HG03064 (cell line): ENCODE measurements around the gene PNMA6F.

Source experiments
- ATAC-seq: cut with Tn5 transposase; IDR thresholded peaks from one replicate; pipeline ENCODE4 v1.9.1; 2021; ENCODE audit warnings: low read depth; ENCODE audit not compliant: unreplicated experiment

PNMA6F gene

DNA sequence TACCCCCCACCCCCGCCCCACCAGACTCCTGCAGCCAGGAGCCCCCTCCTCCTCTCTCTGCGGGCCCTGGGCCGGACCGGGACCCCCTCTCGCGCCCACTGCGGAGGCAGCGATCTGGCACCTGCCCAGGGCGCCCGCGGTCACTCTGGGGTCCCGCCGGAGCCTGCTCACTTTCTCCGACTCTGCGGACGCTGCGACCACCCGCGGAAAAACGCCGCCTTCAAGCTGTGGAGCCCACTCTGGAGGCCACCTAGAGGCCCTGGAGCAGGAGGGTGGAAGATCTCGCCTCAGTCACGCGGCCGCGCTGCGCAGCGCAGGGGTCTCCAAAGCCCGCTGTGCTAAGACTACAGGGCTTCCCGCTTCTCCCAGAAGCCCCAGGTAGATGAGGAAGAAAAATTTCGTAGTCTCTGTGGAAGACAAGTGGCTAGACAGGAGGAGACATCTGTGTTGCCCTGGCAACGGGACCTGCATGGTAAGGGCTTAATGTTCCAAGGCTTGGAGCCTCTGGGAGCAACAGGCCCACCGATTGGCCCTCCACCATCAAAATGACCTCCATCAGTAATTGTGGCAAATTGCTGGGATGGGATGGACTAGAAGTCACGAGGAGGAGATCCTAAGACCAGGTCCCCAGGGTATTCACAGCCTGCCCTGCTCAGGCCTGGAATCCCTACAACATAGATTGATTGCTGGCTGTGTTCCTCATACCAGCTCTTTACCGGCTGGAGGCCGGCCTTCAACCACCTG is at the start of gene PNMA6F:
PNMA6F (minus strand) TSS at position 387 of the 744 bp plus-strand sequence. CDS start 1,093 bp downstream, outside the sequence.
- ATAC-seq: no peak

DNA sequence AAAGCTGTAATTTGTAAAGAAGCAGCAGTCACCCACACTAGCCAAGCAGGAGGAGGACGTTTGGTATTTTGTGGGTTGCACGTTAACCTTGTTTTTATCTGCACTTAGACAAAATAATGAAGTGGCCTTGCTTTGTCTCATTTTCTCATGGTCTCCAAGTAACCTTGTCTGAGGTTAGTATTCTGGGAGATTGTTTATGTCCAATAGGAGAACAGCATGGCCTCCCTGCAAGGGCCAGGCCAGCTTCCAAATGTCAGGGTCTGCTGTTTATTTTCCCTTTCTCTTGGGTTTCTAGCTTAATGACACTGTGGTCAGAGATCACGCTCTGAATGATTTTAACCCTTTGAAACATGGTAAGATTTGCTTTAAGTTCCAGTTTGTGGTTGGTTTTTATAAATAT is 49.7 kb upstream of the PNMA6F start:
- ATAC-seq: no peak

DNA sequence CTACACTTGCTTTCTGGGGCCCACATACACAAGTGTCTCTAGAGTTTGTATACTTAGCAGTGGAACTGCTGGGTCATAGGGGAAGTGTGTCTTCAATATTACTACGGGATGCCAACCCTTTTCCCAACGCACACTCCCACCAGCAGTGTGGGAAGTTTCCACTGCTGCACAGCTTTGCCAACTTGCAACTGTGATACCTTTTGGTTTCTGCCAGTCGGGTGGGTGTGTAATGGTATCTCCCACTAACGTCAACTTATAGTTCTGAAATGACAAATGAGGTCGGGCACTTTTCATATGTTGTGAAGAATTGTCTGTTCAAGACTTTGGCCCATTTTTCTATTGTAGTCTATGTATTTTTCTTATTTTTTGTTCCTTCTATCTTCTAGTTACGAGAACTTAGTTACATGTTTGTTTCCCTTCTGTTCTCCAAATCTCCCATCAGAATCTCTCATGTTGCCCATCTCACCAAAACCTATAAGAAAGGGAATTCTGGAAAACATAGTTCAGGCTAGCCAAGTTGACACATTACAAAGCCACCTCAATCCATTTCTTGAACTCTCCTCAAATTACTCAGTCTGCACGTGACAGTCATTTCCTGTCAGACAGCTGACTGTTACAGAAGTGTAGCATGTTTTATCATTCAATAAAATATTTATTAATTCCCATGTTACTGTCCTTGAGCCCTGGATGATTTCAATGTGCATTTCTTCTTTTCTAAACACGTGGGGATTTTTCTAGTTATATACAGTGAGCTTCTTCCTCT is 48.9 kb upstream of the PNMA6F start:
- no peak for ATAC-seq

DNA sequence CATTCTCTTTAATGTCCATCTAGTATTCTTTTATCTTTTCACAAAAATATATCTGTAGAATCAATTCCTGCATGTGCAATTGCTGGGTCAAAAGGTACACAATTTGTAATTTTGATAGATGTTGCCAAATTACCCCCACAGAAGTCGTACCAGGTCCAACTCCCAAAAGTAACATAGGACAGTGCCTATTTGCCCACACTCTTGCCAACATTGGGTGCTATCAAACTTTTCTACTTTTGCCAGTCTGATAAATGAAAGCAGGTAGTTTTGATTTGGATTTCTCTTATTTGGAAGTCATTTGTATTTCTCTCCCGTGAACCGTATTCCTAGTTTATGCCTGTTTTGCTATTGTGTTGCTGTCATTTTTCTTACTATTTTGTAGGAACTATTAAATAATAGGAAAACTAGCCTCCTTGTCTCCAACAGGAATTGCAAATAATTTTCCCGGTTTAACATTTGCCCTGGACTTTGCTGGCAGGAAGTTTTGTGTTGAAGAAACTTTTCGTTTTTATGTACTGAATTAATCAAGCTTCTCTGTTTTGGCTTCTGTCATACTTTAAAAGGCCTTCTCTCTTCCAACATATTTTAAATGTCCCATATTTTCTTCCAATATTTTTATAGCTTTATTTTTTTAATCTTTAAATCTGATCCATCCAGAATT is 45.4 kb upstream of the PNMA6F start:
- ATAC-seq: no peak

DNA sequence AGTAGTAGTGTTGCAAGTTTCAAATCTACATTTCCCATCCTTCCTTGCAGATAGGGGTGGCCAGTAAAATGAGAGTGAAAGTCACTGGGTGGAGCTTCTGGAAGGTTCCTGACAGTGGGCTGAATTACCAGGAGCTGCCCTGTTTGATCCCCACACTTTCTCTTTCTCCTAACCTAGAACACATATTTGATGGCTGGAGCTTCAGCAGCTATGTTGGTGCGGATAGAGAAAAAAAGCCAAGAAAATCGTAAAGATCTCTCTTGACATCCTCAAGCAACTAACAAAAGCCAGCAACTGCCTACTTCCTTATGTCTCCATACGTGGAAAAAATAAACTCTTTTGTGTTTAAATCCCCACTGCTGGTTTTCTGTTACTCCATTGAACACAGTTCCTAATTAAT is 44.6 kb upstream of the PNMA6F start:
- no peak for ATAC-seq

DNA sequence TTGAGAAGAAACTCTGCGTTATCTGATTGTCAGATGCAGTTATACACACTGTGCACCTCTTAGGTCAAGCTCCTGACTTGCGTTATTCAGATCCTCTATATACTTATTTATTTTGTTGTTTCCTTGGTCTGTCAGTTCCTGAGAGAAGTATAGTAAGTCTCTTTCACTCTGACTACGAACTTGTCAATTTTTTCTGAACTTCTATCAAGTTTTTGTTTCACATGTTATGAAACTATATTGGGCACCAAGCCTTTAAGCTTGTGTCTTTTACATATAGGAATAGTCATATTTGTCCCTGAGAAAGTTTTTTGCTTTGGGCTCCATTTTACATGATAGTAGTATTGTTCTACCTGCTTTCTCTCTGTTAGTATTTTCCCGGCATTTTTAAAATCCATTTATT is 44.1 kb upstream of the PNMA6F start:
- no peak for ATAC-seq

DNA sequence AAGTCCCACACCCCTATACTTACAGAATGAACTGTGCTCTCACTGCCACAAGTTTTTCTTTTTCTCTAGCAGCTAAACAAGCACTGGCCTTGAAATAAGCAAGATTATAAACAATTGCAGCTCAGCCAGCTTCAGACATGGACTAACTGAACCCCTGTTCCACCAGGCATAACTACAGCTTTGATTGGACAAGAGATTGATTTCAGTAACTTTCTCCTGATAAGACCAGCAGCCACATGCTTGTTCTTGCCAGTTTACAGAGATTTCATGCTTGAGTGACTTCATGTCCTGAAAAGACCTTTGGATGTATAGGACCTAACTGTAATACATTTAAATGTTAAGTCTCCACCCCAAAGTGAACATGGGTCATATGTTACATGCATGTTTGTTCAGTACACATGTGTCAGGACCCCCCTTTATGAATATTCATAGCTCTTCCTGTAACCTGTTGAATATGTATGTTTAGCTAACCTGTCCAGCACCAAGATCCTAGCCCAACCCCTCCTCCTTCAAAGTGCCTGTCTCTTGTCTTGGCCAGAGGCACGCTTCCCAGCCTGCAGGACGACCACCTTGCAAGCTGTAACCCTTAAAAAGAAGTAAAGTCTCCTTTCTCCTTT is 40.3 kb upstream of the PNMA6F start:
- no peak for ATAC-seq

DNA sequence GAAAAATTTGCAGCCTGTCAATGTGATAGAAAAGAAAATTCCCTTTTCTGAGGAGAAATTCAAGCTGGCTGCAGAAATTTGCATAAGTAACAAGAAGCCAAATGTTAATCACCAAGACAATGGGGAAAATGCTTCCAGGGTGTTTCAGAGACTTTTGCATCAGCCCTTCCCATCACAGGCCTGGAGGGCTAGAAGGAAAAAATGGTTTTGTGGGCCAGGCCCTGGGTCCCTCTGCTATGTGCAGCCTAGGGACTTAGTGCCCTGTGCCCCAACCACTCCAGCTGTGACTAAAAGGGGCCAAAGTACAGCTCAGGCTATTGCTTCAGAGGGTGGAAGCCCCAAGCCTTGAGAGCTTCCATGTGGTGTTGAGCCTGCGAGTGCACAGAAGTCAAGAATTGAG is 36.3 kb upstream of the PNMA6F start:
- ATAC-seq: no peak

DNA sequence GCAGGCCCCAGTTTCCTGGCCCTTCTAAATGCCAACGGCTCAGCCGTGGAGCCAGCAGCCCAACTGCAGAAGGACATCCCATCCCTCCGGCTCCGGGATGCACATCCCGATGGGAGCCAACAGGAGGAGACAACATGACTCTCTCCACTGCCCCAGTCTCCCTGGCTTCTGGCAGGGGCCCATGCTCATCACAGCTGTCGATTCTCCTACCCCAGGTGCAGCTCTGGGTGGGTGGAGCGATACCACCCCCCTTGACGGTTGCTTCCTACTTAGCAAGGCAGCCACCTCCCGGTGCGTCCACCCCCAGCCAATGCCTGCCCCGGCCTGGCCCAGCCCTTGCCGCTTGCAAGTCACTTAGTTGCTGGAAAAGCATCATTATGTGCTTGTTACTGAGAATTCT is 31.8 kb upstream of the PNMA6F start:
- ATAC-seq: no peak

DNA sequence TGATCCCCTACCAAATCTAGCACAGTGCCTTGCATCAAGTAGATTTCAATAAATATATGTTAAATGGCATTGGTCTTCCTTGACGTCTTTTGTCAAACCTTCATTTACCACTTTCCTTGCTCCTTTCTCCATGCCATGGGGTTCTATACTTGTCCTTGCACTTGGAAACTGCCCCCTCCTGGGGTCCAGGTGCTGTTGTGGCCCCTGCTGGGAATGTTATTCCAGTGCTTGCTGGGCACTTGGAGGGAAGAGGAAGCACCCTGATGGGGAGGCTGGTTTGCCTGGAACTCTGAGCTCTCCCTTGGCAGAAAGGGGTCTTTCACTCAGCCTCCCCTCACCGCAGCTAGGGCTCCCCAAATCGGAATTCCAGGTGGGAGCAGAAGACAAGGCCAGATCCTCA is 31.3 kb upstream of the PNMA6F start:
- ATAC-seq: no peak

DNA sequence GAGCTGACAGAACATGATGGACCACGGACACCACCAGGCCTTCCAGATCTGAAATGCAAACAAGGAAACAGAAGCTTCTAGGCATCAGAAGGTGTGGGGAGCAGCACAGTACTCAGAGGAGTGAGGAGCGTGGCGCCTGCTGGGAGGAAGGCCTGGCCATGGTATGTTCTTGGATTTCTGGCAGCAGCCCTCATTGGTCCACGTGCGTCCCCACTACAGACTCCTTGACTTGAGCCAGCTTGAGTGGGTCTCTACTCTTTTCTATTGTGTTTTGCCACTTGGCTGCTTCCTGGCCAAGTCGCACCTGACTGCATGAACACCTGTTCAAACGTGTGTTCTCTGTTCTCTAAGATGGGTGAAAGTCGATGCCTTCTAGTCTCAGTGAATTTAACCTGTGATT is 30.4 kb upstream of the PNMA6F start:
- no peak for ATAC-seq

DNA sequence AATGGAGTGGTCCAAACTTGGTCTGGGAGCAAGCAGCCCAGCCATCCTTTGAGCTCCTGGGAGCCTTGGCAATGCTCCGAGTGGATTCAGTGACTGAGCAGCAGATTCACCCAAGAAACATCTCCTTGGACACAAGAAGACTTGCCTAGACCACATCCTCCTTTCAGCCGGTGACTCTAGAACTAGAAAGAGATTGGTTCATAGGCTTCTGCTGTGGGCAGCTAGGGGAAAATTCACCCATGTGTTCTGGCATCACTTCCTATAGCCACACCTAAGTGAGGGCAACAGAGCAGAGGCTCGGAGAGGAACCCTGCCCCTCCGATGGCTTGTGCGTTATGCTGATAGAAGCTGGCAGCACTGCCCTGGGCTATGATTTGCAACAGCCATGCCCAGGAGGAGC is 28.4 kb upstream of the PNMA6F start:
- ATAC-seq: no peak

DNA sequence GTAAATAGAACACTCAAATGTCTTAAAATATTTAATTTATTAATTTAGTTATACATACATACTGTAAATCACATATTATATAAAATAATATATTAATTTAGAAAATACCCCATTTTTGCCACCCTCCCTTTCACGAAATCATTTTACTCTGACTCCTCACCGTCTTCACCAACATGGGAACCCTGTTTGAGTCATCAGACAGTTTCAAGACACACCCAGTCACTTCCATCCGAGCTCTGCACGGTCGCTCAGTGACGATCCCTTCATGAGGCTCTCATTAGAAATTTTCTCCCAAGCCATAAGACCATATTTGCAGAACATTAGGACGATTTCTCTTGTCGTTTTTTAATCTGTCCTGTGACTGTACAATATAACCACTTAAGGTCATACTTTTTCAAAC is 26.9 kb upstream of the PNMA6F start:
- ATAC-seq: no peak

DNA sequence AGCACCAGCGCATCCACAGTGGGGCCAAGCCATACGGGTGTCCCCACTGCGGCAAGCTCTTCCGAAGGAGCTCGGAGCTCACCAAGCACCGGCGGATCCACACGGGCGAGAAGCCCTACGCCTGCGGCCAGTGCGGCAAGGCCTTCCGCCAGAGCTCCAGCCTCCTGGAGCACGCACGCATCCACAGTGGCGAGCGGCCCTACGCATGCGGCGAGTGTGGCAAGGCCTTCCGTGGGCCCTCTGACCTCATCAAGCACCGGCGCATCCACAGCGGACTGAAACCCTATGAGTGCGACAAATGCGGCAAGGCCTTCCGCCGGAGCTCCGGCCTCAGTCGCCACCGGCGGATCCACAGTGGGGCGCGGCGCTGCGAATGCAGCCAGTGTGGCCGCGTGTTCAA is 26.0 kb upstream of the PNMA6F start:
- no peak for ATAC-seq

DNA sequence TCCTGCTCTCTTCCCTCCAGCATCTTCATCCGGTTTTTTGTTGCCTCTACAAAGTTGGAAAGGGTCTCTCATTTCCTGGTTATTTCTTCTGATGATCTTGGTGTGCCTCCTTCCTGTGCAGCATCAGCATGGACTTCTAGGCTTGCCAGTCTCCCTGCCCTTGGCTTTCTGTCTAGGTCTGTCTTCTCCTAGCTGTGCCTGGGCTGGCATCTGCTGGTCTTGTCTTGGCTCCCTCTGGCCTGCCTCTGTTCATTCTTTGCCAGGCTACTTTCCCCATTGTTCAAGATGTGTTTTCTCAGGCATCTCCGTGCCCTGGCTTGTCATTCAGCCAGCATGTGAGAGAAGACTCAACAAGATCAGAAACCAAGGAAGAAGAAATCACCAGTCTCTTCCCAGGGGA is 22.1 kb upstream of the PNMA6F start:
- no peak for ATAC-seq

DNA sequence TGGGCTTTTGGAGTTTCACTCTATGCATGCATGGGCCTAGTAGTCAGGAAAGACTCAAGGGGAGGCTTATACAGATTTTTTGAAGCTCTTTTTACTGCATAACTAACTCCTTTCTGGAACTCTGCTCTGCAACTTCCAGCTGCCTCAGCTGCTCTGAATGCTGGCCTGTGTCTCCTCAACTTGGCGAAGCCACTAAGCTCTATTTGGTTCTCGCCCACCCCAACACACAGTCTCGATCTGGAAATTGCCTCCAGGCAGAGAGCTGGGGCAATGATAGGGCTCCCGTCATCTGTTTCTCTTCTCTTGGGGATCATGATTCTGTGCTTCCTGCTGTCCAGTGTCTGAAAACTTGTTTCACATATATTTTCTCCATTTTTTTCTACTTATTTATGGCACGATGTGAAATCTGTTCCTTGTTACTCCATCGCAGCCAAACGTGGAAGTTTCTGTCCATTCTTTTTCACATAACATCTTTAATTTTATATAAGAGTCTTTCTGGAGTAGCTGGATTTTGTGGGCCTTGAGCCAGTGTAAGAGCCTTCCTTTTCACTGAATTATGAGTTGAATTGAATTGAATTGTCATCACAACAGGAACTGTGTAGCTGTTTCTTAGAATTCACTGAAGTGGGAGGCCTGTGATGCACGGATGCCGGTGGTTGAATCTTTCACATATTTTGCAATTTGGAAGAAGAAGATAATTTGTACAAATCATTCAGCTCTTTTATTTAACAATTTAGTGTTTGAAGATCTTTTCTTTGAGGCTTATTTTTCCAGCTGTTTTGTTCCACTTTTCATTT is 21.4 kb upstream of the PNMA6F start:
- ATAC-seq: no peak

DNA sequence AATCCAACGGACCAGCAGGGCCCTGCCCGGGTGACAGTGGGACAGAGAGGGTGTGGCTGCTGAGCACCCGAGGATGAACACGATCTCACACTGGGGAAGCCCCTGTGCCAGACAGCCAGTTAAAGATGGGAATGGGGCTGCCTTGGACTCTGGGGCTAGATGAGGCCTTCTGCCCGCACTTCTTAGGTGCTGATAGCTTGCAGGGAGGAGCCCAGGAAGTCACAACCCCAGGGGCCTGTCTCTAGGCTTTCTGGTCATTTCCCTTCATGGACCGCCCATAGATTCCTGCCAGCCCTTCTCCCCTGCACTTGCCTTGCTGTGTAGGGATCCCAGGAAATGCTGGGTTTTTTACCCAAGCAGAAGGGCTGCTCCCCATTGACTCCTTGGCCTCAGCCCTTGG is 18.5 kb upstream of the PNMA6F start:
- ATAC-seq: no peak

DNA sequence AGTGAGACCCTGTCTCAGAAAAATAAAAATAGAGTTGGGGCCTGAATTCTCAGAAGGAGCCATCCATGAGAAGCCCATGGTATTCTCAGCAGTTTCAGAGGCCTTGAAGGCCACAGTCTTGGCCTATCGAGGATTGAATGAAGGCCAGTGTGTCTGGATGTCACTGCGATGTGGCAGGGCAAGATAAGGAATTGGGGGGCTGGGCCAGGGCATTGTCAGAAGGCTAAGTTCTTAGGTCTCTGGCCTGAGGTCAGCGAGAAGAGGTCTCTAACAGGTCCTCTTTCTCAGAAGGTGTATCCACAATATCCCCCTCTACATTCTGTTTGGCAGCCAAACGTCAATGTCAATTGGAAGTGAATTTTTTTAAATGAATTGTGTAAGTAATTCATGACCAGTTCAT is 18.1 kb upstream of the PNMA6F start:
- no peak for ATAC-seq

DNA sequence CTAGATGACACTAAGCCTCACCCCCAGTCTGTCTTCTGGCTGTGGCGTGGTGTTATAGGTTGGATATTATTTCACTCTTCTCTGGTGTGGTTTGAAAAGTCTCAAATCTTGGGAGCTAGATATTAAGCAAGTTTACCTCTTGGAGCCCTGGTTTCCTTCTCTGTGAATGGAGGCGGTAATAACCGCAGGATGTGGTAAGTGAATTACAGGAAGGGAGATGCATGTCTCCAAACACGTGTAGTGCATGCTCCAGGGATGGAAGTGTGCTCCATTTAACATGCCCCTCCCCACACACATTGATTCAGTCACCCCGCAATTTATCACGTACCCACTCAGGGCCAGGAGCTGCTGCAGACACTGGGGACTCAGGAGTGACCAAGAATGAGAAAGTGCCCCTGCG is 17.3 kb upstream of the PNMA6F start:
- ATAC-seq: no peak

DNA sequence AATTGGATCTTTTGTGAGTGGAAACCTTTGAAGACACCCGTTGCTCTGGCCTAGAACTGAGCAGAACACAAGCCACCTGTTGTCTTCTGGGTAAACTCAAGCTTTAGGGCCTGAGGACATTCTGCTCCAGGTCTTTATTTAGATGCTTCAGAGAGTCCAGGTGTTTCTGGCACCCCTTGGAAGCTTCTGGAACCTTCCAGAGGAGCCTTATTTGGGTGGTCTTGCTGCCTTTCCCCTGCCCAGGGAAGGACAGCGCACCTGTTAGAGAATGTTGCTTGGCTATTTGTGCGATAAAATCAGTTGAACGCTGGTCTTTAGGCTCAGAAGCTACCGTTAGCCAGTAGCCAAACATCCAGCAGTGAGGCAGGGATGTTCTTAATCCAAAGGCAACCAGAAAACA is 15.4 kb upstream of the PNMA6F start:
- ATAC-seq: no peak
